Measurements from ENCODE around the gene CLASP2. TPM values are rescaled to one million over a fixed set of nuclear protein-coding genes. Genes with fewer than 3 reads are reported as not detected.
"Not testable (repeated sequence)": the region's sequence is repeated elsewhere in the genome, so short reads cannot be mapped to it uniquely, and the experiment has no call there.

The CLASP2 gene
- total RNA-seq, 2 donors from 2014 or later: 65.0 to 74.8 TPM

GRCh38 chr3:33658039-33658438, 60.0 kb downstream of the CLASP2 start:
- H3K27ac Mint-ChIP-seq: no peak overlapping the region
- Histone ChIP-seq H3K36me3 (ENCODE audit: control insufficient read depth, insufficient read depth, low read length) (no peaks in the 10 kb centered on the region), H3K9me3 (ENCODE audit: control insufficient read depth, low read length) (no peaks in the 10 kb centered on the region), H3K27me3 (ENCODE audit: control insufficient read depth, insufficient read depth, low read length, poor library complexity, severe bottlenecking) (no peaks in the 10 kb centered on the region), H3K27ac (ENCODE audit: low read depth, low read length) (no peak overlapping the region), H3K4me3 (ENCODE audit: low read length) (no peak overlapping the region), H3K4me1 (ENCODE audit: control insufficient read depth, insufficient read depth, low read length) (no peaks in the 10 kb centered on the region), H3K9ac (ENCODE audit: extremely low read depth, low read length, poor library complexity, severe bottlenecking) (no peak overlapping the region)
- no peaks in the 10 kb centered on the region for H3K9me3 Mint-ChIP-seq
- no peaks in the 10 kb centered on the region for H3K27me3 Mint-ChIP-seq (ENCODE audit: insufficient read depth)
- no peak overlapping the region for H3K4me3 Mint-ChIP-seq
- WGBS, 2 experiments (ENCODE audit: insufficient coverage in 1 of 2, insufficient read length in 1 of 2): 100% methylated on average over 1 of the region's 1 CpG; no CpG with 5 or more reads in 1 of the 2 experiments
- H3K4me1 Mint-ChIP-seq: peaks cover 27% of the 10 kb centered on the region
- DNase-seq: no peak
- no peaks in the 10 kb centered on the region for H3K36me3 Mint-ChIP-seq (ENCODE audit: low read depth)
- TF ChIP-seq CTCF (conservative IDR thresholded peaks at IDR 0.05): no peak

GRCh38 chr3:33652736-33653135, 65.3 kb downstream of the CLASP2 start:
- Mint-ChIP-seq H3K36me3 (ENCODE audit: low read depth) (peaks cover 2% of the 10 kb centered on the region), H3K27ac (no peak overlapping the region), H3K4me1 (peaks cover 9% of the 10 kb centered on the region), H3K27me3 (ENCODE audit: insufficient read depth) (no peaks in the 10 kb centered on the region), H3K4me3 (no peak overlapping the region), H3K9me3 (no peaks in the 10 kb centered on the region)
- TF ChIP-seq CTCF (conservative IDR thresholded peaks at IDR 0.05): no peak
- H3K4me1 ChIP-seq (ENCODE audit: control insufficient read depth, insufficient read depth, low read length): no peaks in the 10 kb centered on the region
- H3K36me3 ChIP-seq (ENCODE audit: control insufficient read depth, insufficient read depth, low read length): no peaks in the 10 kb centered on the region
- no peak overlapping the region for H3K9ac ChIP-seq (ENCODE audit: extremely low read depth, low read length, poor library complexity, severe bottlenecking)
- no peaks in the 10 kb centered on the region for H3K27me3 ChIP-seq (ENCODE audit: control insufficient read depth, insufficient read depth, low read length, poor library complexity, severe bottlenecking)
- DNase-seq: no peak
- no peak overlapping the region for H3K27ac ChIP-seq (ENCODE audit: low read depth, low read length)
- WGBS, 2 experiments (ENCODE audit: insufficient coverage in 1 of 2, insufficient read length in 1 of 2): 79 to 90% methylated on average over 2 of the region's 2 CpGs
- no peak overlapping the region for H3K4me3 ChIP-seq (ENCODE audit: low read length)
- no peaks in the 10 kb centered on the region for H3K9me3 ChIP-seq (ENCODE audit: control insufficient read depth, low read length)

- not testable (repeated sequence) for H3K4me3 ChIP-seq (ENCODE audit: low read length); H3K36me3 ChIP-seq (ENCODE audit: control insufficient read depth, insufficient read depth, low read length); H3K4me3 Mint-ChIP-seq; H3K27me3 Mint-ChIP-seq (ENCODE audit: insufficient read depth); H3K27ac ChIP-seq (ENCODE audit: low read depth, low read length); H3K27ac Mint-ChIP-seq; H3K36me3 Mint-ChIP-seq (ENCODE audit: low read depth); H3K27me3 ChIP-seq (ENCODE audit: control insufficient read depth, insufficient read depth, low read length, poor library complexity, severe bottlenecking); H3K9me3 ChIP-seq (ENCODE audit: control insufficient read depth, low read length); H3K9me3 Mint-ChIP-seq; DNase-seq; H3K4me1 Mint-ChIP-seq; H3K4me1 ChIP-seq (ENCODE audit: control insufficient read depth, insufficient read depth, low read length); H3K9ac ChIP-seq (ENCODE audit: extremely low read depth, low read length, poor library complexity, severe bottlenecking)
- WGBS, 2 experiments (ENCODE audit: insufficient coverage in 1 of 2, insufficient read length in 1 of 2): 92 to 93% methylated on average over 3 of the region's 4 CpGs
These were observed 67.0 kb downstream of the CLASP2 start for GRCh38 chr3:33651101-33651500.

GRCh38 chr3:33650495-33650894, 67.6 kb downstream of the CLASP2 start:
- H3K9me3 ChIP-seq (ENCODE audit: control insufficient read depth, low read length): no peaks in the 10 kb centered on the region
- H3K4me1 ChIP-seq (ENCODE audit: control insufficient read depth, insufficient read depth, low read length): no peaks in the 10 kb centered on the region
- Mint-ChIP-seq H3K4me3 (no peak overlapping the region), H3K4me1 (peaks cover 10% of the 10 kb centered on the region), H3K36me3 (ENCODE audit: low read depth) (peaks cover 6% of the 10 kb centered on the region), H3K27me3 (ENCODE audit: insufficient read depth) (no peaks in the 10 kb centered on the region), H3K9me3 (no peaks in the 10 kb centered on the region), H3K27ac (no peak overlapping the region)
- H3K4me3 ChIP-seq (ENCODE audit: low read length): no peak overlapping the region
- 100% methylated on average over 1 of the region's 1 CpG for WGBS, 2 experiments (ENCODE audit: insufficient coverage in 1 of 2, insufficient read length in 1 of 2)
- H3K36me3 ChIP-seq (ENCODE audit: control insufficient read depth, insufficient read depth, low read length): peaks cover 5% of the 10 kb centered on the region
- no peak overlapping the region for H3K9ac ChIP-seq (ENCODE audit: extremely low read depth, low read length, poor library complexity, severe bottlenecking)
- no peak for TF ChIP-seq CTCF (conservative IDR thresholded peaks at IDR 0.05)
- no peak for DNase-seq
- H3K27me3 ChIP-seq (ENCODE audit: control insufficient read depth, insufficient read depth, low read length, poor library complexity, severe bottlenecking): no peaks in the 10 kb centered on the region
- H3K27ac ChIP-seq (ENCODE audit: low read depth, low read length): no peak overlapping the region

Data from endodermal cell (in vitro differentiated cells).